Measurements from ENCODE around the gene FBXW12.

GRCh38 chr3:48402281-48402732 lies 30.3 kb downstream of the FBXW12 start:
- TF ChIP-seq CTCF (IDR thresholded peaks at IDR 0.05; ENCODE audit: low read depth, low read length, missing input control) (no peak), RAD21 (IDR thresholded peaks at IDR 0.05) (no peak), TAF1 (conservative IDR thresholded peaks at IDR 0.05) (no peak), JUND (IDR thresholded peaks at IDR 0.05) (no peak), REST (IDR thresholded peaks at IDR 0.05) (no peak), ZBTB33 (IDR thresholded peaks at IDR 0.05) (no peak)
